Panc1 (cell line): ENCODE measurements around the gene ATP6V1C2. TPM values are rescaled to one million over a fixed set of nuclear protein-coding genes. Genes with fewer than 3 reads are reported as not detected.
A peak's percentile ranks its signal among the peaks of the same experiment; 100 is the strongest.

ENCODE experiments used
- ATAC-seq: fragments of 200-7000 bp; cut with Tn5 transposase; 2 replicates; pipeline ENCODE4 v1.9.1; 2020; ENCODE audit warnings: mild to moderate bottlenecking, moderate library complexity
- BruUV-seq: library from RNA; stranded (reverse); fragments of 400-500 nt; replicated peaks from 2 replicates; lab custom pipeline; 2021; lab: Mats Ljungman, UMichigan
- CTCF ChIA-PET: fragments of 300-600 bp; sonication (Branson Sonifier 250); formaldehyde crosslinking; loops from one replicate; lab custom pipeline; 2022; ENCODE audit warnings: antibody characterized with exemption; lab: Charles Lee
- POLR2A ChIA-PET: fragments of 300-600 bp; sonication (Branson Sonifier 250); formaldehyde crosslinking; loops from one replicate; lab custom pipeline; 2022; ENCODE audit warnings: antibody characterized with exemption; lab: Charles Lee
- DNase-seq: peaks from one replicate; pipeline ENCODE4 v3.0.0-alpha.2; 2010; ENCODE audit warnings: low read depth, low spot score
- H3K27ac ChIP-seq: 2 replicates; pipeline ENCODE4 v1.5.1; 2011; ENCODE audit warnings: mild to moderate bottlenecking, low read length, inconsistent platforms
- H3K27me3 ChIP-seq: fragments of 200-500 bp; sonication (Bioruptor generic); 2 replicates; pipeline ENCODE4 v1.6.0; 2014; ENCODE audit warnings: low read length, inconsistent platforms; ENCODE audit not compliant: control insufficient read depth, insufficient read depth
- H3K36me3 ChIP-seq: fragments of 200-500 bp; sonication (Bioruptor generic); 2 replicates; pipeline ENCODE4 v1.5.1; 2014; ENCODE audit warnings: inconsistent platforms, mild to moderate bottlenecking, low read length, moderate library complexity; ENCODE audit not compliant: control insufficient read depth, insufficient read depth
- H3K4me1 ChIP-seq: 2 replicates; pipeline ENCODE4 v1.5.1; 2011; ENCODE audit warnings: inconsistent platforms, mild to moderate bottlenecking, low read length, moderate library complexity; ENCODE audit not compliant: control insufficient read depth, insufficient read depth
- H3K4me3 ChIP-seq, 2 experiments: 2 replicates each; pipeline ENCODE4 v1.5.1; 2011 to 2012; ENCODE audit warnings: low read depth in 2 of 2, low read length in 2 of 2, mild to moderate bottlenecking in 2 of 2, inconsistent platforms in 1 of 2, moderate library complexity in 1 of 2
- H3K9me3 ChIP-seq: fragments of 200-500 bp; sonication (Bioruptor generic); 2 replicates; pipeline ENCODE4 v1.5.1; 2014; ENCODE audit warnings: low read depth, mild to moderate bottlenecking, inconsistent platforms, low read length, moderate library complexity; ENCODE audit not compliant: control insufficient read depth, insufficient read depth
- CTCF ChIP-seq: fragments of 450-650 bp; IDR thresholded peaks from 2 replicates; pipeline ENCODE4 v1.5.1; 2017; ENCODE audit warnings: mild to moderate bottlenecking
- POLR2AphosphoS5 ChIP-seq: IDR thresholded peaks from 2 replicates; pipeline ENCODE4 v1.6.1; 2012; ENCODE audit warnings: mild to moderate bottlenecking, low read depth, low read length, moderate library complexity
- REST ChIP-seq, 2 experiments: IDR thresholded peaks; 2 replicates each; pipeline ENCODE4 v1.6.1; 2011 to 2012; ENCODE audit warnings: low read depth in 2 of 2, control low read depth in 1 of 2, low read length in 1 of 2, mild to moderate bottlenecking in 1 of 2, moderate library complexity in 1 of 2; ENCODE audit not compliant: insufficient read depth in 1 of 2
- SIN3A ChIP-seq: IDR thresholded peaks from 2 replicates; pipeline ENCODE4 v1.6.1; 2012; ENCODE audit warnings: low read depth, mild to moderate bottlenecking, low read length, moderate library complexity, borderline replicate concordance; ENCODE audit not compliant: insufficient read depth
- TCF7L2 ChIP-seq: IDR thresholded peaks from 2 replicates; pipeline ENCODE4 v1.6.1; 2011; ENCODE audit warnings: mild to moderate bottlenecking, low read depth, low read length, inconsistent platforms
- in situ Hi-C: cut with HindIII; loops from 2 replicates; pipeline ENCODE4 v1.10.0; 2016; ENCODE audit warnings: low sequenced_read_pairs, low pct_unique_long_range_greater_than_20kb
- intact Hi-C: fragments of 100-400 bp; cut with micrococcal nuclease; formaldehyde crosslinking; loops from one replicate; pipeline ENCODE4 v1.10.0; 2022; ENCODE audit not compliant: unreplicated experiment
- total RNA-seq: library from RNA; stranded (reverse); gene quantifications from one replicate; pipeline ENCODE4 v1.2.1, GENCODE V29; 2021; ENCODE audit not compliant: unreplicated experiment

ATP6V1C2 gene
- total RNA-seq, 1 experiment from 2014 or later = 0.54 TPM

DNA sequence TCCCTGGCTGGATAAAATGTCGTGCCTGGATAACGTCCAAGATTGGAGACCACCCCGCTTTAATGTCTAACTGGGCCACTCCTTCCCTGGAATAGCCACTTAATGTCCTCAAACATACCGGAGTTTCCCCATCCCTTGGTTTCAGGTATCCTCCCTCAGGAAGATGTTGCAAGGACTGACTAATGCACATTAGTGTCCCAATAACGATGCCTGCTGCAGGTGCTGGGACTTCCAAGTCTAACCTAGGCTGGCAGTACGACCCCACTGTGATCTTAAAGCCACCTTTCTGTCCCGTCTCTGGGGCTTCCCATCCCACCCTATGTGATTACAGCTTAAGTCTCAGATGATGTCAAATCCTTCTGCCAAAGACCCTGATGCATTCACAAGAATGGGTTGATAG, 1.1 kb upstream of the ATP6V1C2 start:
- Histone ChIP-seq H3K4me1 (peaks cover 5% of the 10 kb centered on the region), H3K27me3 (peaks cover 29% of the 10 kb centered on the region), H3K36me3 (no peaks in the 10 kb centered on the region), H3K4me3 (no peak overlapping the region), H3K9me3 (no peaks in the 10 kb centered on the region), H3K27ac (no peak overlapping the region)
- DNase-seq (no peak), ATAC-seq (no peak)
- in situ Hi-C loops = no loop called here
- ChIA-PET CTCF (interaction anchor here (0.5 kb wide), 1 partner anchor 86 kb away, joined by 5 read pairs; no protein-coding TSS in a partner anchor), POLR2A (no interaction called here)
- intact Hi-C loops = no loop called here
- TF ChIP-seq SIN3A = no peak
- no TSS peak for BruUV-seq

DNA sequence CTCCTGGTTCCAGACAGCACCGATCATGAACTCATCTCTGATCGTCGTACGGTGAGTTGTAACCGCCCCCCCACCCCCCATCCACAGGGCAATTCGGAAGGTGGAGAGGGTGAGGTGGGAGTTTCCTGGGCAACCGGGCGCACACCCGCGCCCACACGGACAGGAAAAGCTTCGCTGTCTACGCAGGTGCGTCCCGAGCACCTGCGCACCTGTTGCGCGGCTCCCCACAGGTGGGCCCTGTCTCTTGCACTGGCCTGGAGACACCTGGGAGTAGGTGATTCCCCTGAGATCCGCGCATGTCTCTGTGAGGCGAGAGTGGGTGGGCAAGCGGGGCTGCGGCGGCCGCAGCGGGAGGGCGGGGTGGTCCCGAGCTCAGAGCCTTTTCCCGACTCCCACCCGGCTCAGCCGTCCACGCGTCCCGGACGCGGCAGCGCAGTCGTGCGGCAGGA, 459 bp upstream of the ATP6V1C2 start:
- in situ Hi-C loops (no loop called here), intact Hi-C loops (no loop called here)
- CTCF ChIA-PET = interaction anchor here (0.5 kb wide), 1 partner anchor 85 kb away, joined by 5 read pairs; no protein-coding TSS in a partner anchor
- DNase-seq (no peak), ATAC-seq (no peak)
- peak overlapping the region; percentile 31 to 38 for H3K4me3 ChIP-seq
- H3K9me3 ChIP-seq = no peaks in the 10 kb centered on the region
- POLR2A ChIA-PET = no interaction called here
- peaks cover 5% of the 10 kb centered on the region for H3K4me1 ChIP-seq
- no peak overlapping the region for H3K27ac ChIP-seq
- no peaks in the 10 kb centered on the region for H3K36me3 ChIP-seq
- H3K27me3 ChIP-seq = peaks cover 29% of the 10 kb centered on the region
- TF ChIP-seq SIN3A (no peak), CTCF (no peak), TCF7L2 (no peak), POLR2AphosphoS5 (no peak), REST (IDR thresholded peaks at IDR 0.05; ENCODE audit: insufficient read depth in 1 of 2, low read depth in 2 of 2, low read length in 1 of 2) (no peak)
- BruUV-seq = no TSS peak

- H3K9me3 ChIP-seq = no peaks in the 10 kb centered on the region
- H3K36me3 ChIP-seq = no peaks in the 10 kb centered on the region
- no TSS peak for BruUV-seq
- no peak overlapping the region for H3K27ac ChIP-seq
- in situ Hi-C loops = no loop called here
- H3K27me3 ChIP-seq = peaks cover 29% of the 10 kb centered on the region
- ChIA-PET CTCF (no interaction called here), POLR2A (no interaction called here)
- peaks cover 5% of the 10 kb centered on the region for H3K4me1 ChIP-seq
- H3K4me3 ChIP-seq = peak overlapping the region; percentile 38 to 46
- no peak for ATAC-seq
- intact Hi-C loops = no loop called here
- no peak for TF ChIP-seq REST (IDR thresholded peaks at IDR 0.05; ENCODE audit: insufficient read depth in 1 of 2, low read depth in 2 of 2, low read length in 1 of 2)
- no peak for DNase-seq
These were observed 909 bp downstream of the ATP6V1C2 start for GRCh38 chr2:10722252-10722825.
